Measurements from ENCODE around the gene CLOCK. TPM values are rescaled to one million over a fixed set of nuclear protein-coding genes. Genes with fewer than 3 reads are reported as not detected.

Gene CLOCK
- total RNA-seq, 2 donors from 2014 or later = 18.4 to 20.8 TPM

DNA sequence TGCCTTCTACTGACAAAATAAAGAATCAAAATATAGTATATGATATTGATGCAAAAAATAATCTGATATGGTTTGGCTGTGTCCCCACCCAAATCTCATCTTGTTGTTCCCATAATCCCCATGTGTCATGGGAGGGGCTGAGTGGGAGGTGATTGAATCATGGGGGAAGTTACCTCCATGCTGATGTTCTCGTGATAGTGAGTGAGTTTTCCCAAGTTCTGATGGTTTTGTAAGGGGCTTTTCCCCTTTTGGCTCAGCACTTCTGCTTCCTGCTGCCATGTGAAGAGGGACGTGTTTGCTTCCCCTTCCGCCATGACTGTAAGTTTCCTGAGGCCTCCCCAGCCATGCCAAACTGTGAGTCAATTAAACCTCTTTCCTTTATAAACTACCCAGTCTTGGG is 80.7 kb downstream of the CLOCK start:
- H3K27me3 ChIP-seq = no peaks in the 10 kb centered on the region
- intact Hi-C loops (cut with DNase I) = no loop called here
- no peak overlapping the region for H3K9ac ChIP-seq (ENCODE audit: low read depth in 2 of 2, low read length in 2 of 2)
- no peaks in the 10 kb centered on the region for H3K9me3 ChIP-seq
- no peak for DNase-seq
- TF ChIP-seq, protein P1, sequence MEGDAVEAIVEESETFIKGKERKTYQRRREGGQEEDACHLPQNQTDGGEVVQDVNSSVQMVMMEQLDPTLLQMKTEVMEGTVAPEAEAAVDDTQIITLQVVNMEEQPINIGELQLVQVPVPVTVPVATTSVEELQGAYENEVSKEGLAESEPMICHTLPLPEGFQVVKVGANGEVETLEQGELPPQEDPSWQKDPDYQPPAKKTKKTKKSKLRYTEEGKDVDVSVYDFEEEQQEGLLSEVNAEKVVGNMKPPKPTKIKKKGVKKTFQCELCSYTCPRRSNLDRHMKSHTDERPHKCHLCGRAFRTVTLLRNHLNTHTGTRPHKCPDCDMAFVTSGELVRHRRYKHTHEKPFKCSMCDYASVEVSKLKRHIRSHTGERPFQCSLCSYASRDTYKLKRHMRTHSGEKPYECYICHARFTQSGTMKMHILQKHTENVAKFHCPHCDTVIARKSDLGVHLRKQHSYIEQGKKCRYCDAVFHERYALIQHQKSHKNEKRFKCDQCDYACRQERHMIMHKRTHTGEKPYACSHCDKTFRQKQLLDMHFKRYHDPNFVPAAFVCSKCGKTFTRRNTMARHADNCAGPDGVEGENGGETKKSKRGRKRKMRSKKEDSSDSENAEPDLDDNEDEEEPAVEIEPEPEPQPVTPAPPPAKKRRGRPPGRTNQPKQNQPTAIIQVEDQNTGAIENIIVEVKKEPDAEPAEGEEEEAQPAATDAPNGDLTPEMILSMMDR (IDR thresholded peaks at IDR 0.05) = no peak
- no peaks in the 10 kb centered on the region for H3K36me3 ChIP-seq
- no peak overlapping the region for H3K27ac ChIP-seq
- H3K4me1 ChIP-seq = no peaks in the 10 kb centered on the region
- no peak overlapping the region for H3K4me3 ChIP-seq

DNA sequence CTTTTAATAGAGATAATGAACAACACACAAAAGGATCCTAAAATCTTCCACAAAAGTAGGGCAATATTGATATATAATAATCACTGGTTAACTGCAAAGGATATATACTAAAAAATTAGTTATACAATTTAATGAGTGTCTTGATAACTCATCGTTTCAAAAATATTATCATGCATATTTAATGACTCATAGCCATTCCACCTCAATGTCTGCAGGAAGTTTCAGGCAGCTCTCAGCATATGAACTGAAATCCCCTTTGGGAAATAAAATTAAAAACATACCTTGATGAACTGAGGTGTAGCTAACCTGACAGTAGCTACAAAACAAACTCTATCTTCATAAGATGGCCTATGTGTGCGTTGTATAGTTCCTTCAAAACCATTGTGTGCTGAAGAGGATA is 88.1 kb downstream of the CLOCK start:
- H3K36me3 ChIP-seq = no peaks in the 10 kb centered on the region
- no peak overlapping the region for H3K9ac ChIP-seq (ENCODE audit: low read depth in 2 of 2, low read length in 2 of 2)
- intact Hi-C loops (cut with DNase I) = no loop called here
- no peak overlapping the region for H3K27ac ChIP-seq
- H3K9me3 ChIP-seq = no peaks in the 10 kb centered on the region
- H3K4me1 ChIP-seq = no peaks in the 10 kb centered on the region
- no peak overlapping the region for H3K4me3 ChIP-seq
- no peaks in the 10 kb centered on the region for H3K27me3 ChIP-seq
- TF ChIP-seq, protein P1 (IDR thresholded peaks at IDR 0.05) = no peak
- DNase-seq = no peak

DNA sequence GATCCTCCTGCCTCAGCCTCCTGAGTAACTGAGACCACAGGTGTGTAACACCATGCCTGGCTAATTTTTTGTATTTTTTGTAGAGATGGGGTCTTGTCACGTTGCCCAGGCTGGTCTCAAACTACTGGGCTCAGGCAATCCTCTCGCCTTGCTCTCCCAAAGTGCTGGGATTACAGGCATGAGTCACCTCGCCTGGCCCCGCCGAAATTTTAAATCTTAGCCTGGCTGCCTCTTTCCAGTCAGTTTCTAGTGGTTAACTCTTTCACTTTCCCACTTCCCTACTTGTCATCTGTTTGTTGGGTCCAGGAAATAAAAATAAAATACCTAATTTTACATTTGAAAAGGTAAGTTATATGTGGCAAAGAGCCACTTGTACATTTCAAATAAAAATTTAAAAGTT is 88.5 kb downstream of the CLOCK start:
- H3K9me3 ChIP-seq = no peaks in the 10 kb centered on the region
- H3K36me3 ChIP-seq = no peaks in the 10 kb centered on the region
- no peak for DNase-seq
- H3K27ac ChIP-seq = no peak overlapping the region
- H3K4me3 ChIP-seq = no peak overlapping the region
- TF ChIP-seq, protein P1 (IDR thresholded peaks at IDR 0.05) = no peak
- intact Hi-C loops (cut with DNase I) = no loop called here
- no peak overlapping the region for H3K9ac ChIP-seq (ENCODE audit: low read depth in 2 of 2, low read length in 2 of 2)
- no peaks in the 10 kb centered on the region for H3K27me3 ChIP-seq
- H3K4me1 ChIP-seq = no peaks in the 10 kb centered on the region

DNA sequence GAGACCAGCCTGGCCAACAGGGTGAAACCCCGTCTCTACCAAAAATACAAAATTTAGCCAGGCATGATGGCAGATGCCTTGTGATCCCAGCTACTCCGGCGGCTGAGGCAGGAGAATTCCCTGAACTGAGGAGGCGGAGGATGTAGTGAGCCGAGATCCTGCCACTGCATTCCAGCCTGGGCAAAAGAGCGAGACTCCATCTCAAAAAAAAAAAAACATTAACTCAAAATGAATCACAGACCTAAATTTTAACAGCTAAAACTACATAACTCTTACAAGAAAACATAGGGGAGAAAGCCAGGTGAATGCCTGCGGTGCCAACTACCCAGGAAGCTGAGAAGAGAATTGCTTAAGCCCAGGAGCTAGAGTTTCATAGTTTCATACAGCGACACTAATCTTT is 96.1 kb downstream of the CLOCK start:
- no peaks in the 10 kb centered on the region for H3K27me3 ChIP-seq
- no peaks in the 10 kb centered on the region for H3K36me3 ChIP-seq
- no peak overlapping the region for H3K9ac ChIP-seq (ENCODE audit: low read depth in 2 of 2, low read length in 2 of 2)
- intact Hi-C loops (cut with DNase I) = no loop called here
- no peak overlapping the region for H3K27ac ChIP-seq
- no peaks in the 10 kb centered on the region for H3K4me1 ChIP-seq
- no peak overlapping the region for H3K4me3 ChIP-seq
- TF ChIP-seq, protein P1 (IDR thresholded peaks at IDR 0.05) = no peak
- no peaks in the 10 kb centered on the region for H3K9me3 ChIP-seq
- DNase-seq = no peak

DNA sequence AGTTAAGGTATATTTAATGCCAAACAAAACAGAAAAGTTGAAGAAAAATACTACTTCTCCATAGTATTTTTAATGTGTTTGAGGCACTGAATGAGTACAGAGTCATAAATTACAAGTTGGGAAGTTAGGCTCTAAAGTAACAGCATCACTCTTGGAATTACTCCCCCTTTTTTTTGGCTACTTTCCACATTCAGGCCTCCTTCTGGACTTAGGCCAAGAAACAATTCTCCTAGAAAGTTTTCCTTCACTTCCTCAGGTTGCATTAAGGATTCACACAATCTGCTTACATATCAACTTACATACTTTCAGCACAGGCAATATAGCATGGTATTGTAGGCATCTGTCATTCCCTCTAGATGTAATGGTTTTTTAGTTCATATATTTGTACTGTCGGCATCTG is 98.9 kb downstream of the CLOCK start:
- intact Hi-C loops (cut with DNase I) = no loop called here
- TF ChIP-seq, protein P1 (IDR thresholded peaks at IDR 0.05) = no peak

More for the DNA sequence above, 98.9 kb downstream of the CLOCK start:
- Histone ChIP-seq H3K9ac (ENCODE audit: low read depth in 2 of 2, low read length in 2 of 2) (no peak overlapping the region), H3K36me3 (no peaks in the 10 kb centered on the region), H3K27me3 (no peaks in the 10 kb centered on the region), H3K4me1 (no peaks in the 10 kb centered on the region), H3K9me3 (no peaks in the 10 kb centered on the region), H3K27ac (no peak overlapping the region), H3K4me3 (no peak overlapping the region)
- DNase-seq = no peak
